ENCODE measurements around the gene MRLN. TPM values are rescaled to one million over a fixed set of nuclear protein-coding genes. Genes with fewer than 3 reads are reported as not detected.
"Not testable (repeated sequence)": the region's sequence is repeated elsewhere in the genome, so short reads cannot be mapped to it uniquely, and the experiment has no call there.

MRLN gene
- total and polyA plus RNA-seq, 2 experiments from 2014 or later: not detected

DNA sequence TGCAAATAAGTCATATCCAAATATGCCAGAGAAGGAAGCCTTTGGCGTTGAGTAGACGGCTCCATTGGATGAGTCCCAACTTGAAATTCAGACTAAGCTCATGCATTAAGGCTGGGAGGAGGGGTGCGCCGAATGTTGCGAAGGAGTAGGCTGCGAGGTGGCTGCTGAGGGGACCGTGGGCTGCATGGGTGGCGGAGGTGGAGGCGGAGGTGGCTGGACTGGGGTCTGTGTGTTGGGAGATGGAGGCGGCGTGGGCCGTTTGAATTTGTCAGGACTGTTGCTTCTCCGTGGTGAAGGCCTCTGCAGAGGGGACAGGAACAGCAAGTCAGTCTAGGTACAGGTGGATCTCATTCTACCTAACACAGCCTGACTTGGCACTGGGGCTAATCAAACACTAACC lies 39.6 kb upstream of the MRLN start:
- whole genome bisulfite sequencing (ENCODE audit: low lambda C conversion rate, missing lambda C conversion rate): 96% methylated on average over 13 of the region's 13 CpGs

GRCh38 chr10:59791601-59792000 lies 38.3 kb upstream of the MRLN start:
- H3K4me3 ChIP-seq: no peak overlapping the region
- H3K4me2 ChIP-seq: no peak overlapping the region
- no peaks in the 10 kb centered on the region for H3K4me1 ChIP-seq (ENCODE audit: insufficient read depth)
- no peaks in the 10 kb centered on the region for H4K20me1 ChIP-seq (ENCODE audit: insufficient read depth, poor library complexity, severe bottlenecking)
- H3K9me2 ChIP-seq (replicated peaks; ENCODE audit: insufficient read depth): no peaks in the 10 kb centered on the region
- no peak overlapping the region for H3K27ac ChIP-seq
- no peaks in the 10 kb centered on the region for H3K9me3 ChIP-seq (ENCODE audit: low read depth)
- no peak overlapping the region for H2AFZ ChIP-seq
- H3K27me3 ChIP-seq: no peaks in the 10 kb centered on the region
- no peaks in the 10 kb centered on the region for H3K79me2 ChIP-seq
- TF ChIP-seq, protein P1, sequence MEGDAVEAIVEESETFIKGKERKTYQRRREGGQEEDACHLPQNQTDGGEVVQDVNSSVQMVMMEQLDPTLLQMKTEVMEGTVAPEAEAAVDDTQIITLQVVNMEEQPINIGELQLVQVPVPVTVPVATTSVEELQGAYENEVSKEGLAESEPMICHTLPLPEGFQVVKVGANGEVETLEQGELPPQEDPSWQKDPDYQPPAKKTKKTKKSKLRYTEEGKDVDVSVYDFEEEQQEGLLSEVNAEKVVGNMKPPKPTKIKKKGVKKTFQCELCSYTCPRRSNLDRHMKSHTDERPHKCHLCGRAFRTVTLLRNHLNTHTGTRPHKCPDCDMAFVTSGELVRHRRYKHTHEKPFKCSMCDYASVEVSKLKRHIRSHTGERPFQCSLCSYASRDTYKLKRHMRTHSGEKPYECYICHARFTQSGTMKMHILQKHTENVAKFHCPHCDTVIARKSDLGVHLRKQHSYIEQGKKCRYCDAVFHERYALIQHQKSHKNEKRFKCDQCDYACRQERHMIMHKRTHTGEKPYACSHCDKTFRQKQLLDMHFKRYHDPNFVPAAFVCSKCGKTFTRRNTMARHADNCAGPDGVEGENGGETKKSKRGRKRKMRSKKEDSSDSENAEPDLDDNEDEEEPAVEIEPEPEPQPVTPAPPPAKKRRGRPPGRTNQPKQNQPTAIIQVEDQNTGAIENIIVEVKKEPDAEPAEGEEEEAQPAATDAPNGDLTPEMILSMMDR (IDR thresholded peaks at IDR 0.05; ENCODE audit: poor library complexity): no peak
- TF ChIP-seq EZH2phosphoT487 (IDR thresholded peaks at IDR 0.05; ENCODE audit: low read depth, severe bottlenecking, unreplicated experiment) (no peak), EZH2 (IDR thresholded peaks at IDR 0.05; ENCODE audit: borderline replicate concordance) (no peak)
- 97% methylated on average over 2 of the region's 2 CpGs for WGBS (ENCODE audit: low lambda C conversion rate, missing lambda C conversion rate)
- no peak for DNase-seq (ENCODE audit: low spot score)
- H3K36me3 ChIP-seq (replicated peaks; ENCODE audit: insufficient read depth, low read depth): no peaks in the 10 kb centered on the region

More for the DNA sequence above, 39.6 kb upstream of the MRLN start:
- Histone ChIP-seq H3K27ac (no peak overlapping the region), H4K20me1 (ENCODE audit: insufficient read depth, poor library complexity, severe bottlenecking) (no peaks in the 10 kb centered on the region), H3K4me3 (no peak overlapping the region), H3K4me2 (no peak overlapping the region), H2AFZ (no peak overlapping the region), H3K36me3 (replicated peaks; ENCODE audit: insufficient read depth, low read depth) (no peaks in the 10 kb centered on the region), H3K9me2 (replicated peaks; ENCODE audit: insufficient read depth) (no peaks in the 10 kb centered on the region), H3K27me3 (no peaks in the 10 kb centered on the region), H3K79me2 (no peaks in the 10 kb centered on the region), H3K4me1 (ENCODE audit: insufficient read depth) (no peaks in the 10 kb centered on the region), H3K9me3 (ENCODE audit: low read depth) (no peaks in the 10 kb centered on the region)
- TF ChIP-seq EZH2 (IDR thresholded peaks at IDR 0.05; ENCODE audit: borderline replicate concordance) (no peak), EZH2phosphoT487 (IDR thresholded peaks at IDR 0.05; ENCODE audit: low read depth, severe bottlenecking, unreplicated experiment) (no peak)
- TF ChIP-seq, protein P1 (IDR thresholded peaks at IDR 0.05; ENCODE audit: poor library complexity): no peak
- no peak for DNase-seq (ENCODE audit: low spot score)

DNA sequence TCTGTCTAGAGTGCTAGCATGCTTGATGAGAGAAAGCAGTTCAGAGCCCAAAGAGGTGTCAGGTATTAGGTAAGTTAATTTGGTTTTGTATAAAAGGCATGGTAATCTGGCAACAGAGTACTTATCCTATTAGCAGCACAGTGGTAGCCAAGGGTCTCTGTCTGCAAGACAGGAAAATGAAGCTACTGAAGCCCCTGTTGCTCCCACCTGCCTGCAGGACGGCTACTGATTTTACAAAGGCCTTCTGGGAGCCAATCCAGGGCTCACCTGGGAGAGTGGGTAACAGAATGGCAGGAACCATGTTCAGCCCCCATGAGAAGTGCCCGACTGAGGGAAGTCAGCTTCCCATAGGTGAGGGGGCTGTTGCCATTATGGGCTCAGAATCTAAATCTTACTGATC lies 36.8 kb upstream of the MRLN start:
- not testable (repeated sequence) for H3K9me2 ChIP-seq (replicated peaks; ENCODE audit: insufficient read depth); H2AFZ ChIP-seq; H3K27ac ChIP-seq; H3K36me3 ChIP-seq (replicated peaks; ENCODE audit: insufficient read depth, low read depth); DNase-seq (ENCODE audit: low spot score); H3K4me1 ChIP-seq (ENCODE audit: insufficient read depth); H3K79me2 ChIP-seq; H3K9me3 ChIP-seq (ENCODE audit: low read depth); H3K27me3 ChIP-seq; H3K4me3 ChIP-seq; H4K20me1 ChIP-seq (ENCODE audit: insufficient read depth, poor library complexity, severe bottlenecking); H3K4me2 ChIP-seq
- WGBS (ENCODE audit: low lambda C conversion rate, missing lambda C conversion rate): 50% methylated on average over 2 of the region's 2 CpGs

DNA sequence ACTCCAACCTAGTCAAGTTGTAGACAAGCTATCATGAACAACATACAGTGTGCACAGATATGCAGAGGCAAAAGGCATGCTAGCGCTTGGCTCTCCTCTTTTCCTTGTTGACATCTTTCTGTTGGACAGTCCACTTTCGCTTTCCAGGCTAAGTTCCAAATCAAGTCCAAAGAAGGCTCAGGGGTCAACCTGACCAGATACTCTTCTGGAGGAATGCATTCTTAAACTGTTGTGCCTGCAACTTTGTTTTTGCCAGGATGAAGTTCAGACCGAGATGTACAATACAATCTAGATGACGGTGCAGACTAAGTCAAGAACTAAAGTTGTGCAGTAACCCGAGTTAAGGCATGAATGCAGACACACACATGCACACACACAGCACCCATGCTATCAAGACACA lies 35.7 kb upstream of the MRLN start:
- H3K36me3 ChIP-seq (replicated peaks; ENCODE audit: insufficient read depth, low read depth); H3K27ac ChIP-seq; H3K4me1 ChIP-seq (ENCODE audit: insufficient read depth); H3K79me2 ChIP-seq; H3K4me2 ChIP-seq; H3K27me3 ChIP-seq; H3K4me3 ChIP-seq; DNase-seq (ENCODE audit: low spot score); H4K20me1 ChIP-seq (ENCODE audit: insufficient read depth, poor library complexity, severe bottlenecking); H2AFZ ChIP-seq; H3K9me3 ChIP-seq (ENCODE audit: low read depth); H3K9me2 ChIP-seq (replicated peaks; ENCODE audit: insufficient read depth): not testable (repeated sequence)
- WGBS (ENCODE audit: low lambda C conversion rate, missing lambda C conversion rate): 96% methylated on average over 4 of the region's 5 CpGs

DNA sequence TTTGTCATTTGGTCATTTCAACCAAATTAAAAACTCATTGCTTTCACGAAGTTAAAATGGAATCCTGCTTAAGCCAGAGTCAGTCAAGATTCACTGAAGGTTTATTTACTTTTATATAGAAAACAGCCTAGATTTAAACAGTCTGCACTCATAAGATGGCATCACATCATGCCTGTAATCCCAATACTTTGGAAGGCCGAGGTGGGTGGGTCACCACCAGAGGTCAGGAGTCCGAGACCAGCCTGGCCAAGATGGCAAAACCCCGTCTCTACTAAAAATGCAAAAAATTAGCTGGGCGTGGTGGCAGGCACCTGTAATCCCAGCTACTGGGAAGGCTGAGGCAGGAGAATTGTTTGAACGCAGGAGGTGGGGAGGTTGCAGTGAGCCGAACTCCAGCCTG lies 33.8 kb upstream of the MRLN start:
- DNase-seq (ENCODE audit: low spot score); H3K36me3 ChIP-seq (replicated peaks; ENCODE audit: insufficient read depth, low read depth): not testable (repeated sequence)
- 86% methylated on average over 7 of the region's 7 CpGs for WGBS (ENCODE audit: low lambda C conversion rate, missing lambda C conversion rate)

DNA sequence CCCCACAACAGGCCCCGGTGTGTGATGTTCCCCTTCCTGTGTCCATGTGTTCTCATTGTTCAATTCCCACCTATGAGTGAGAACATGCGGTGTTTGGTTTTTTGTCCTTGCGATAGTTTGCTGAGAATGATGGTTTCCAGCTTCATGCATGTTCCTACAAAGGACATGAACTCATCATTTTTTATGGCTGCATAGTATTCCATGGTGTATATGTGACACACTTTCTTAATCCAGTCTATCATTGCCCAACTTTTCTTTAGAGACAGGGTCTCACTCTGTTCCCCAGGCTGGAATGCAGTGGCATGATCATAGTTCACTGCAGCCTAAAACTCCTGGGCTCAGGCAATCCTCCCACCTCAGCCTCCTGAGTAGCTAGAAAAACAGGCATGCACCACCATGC lies 32.2 kb upstream of the MRLN start:
- not testable (repeated sequence) for H3K9me3 ChIP-seq (ENCODE audit: low read depth); H3K4me2 ChIP-seq; H3K79me2 ChIP-seq; H4K20me1 ChIP-seq (ENCODE audit: insufficient read depth, poor library complexity, severe bottlenecking); H3K4me3 ChIP-seq; H2AFZ ChIP-seq; H3K4me1 ChIP-seq (ENCODE audit: insufficient read depth); H3K36me3 ChIP-seq (replicated peaks; ENCODE audit: insufficient read depth, low read depth); DNase-seq (ENCODE audit: low spot score); H3K27ac ChIP-seq; H3K27me3 ChIP-seq; H3K9me2 ChIP-seq (replicated peaks; ENCODE audit: insufficient read depth)
- 100% methylated on average over 1 of the region's 3 CpGs for WGBS (ENCODE audit: low lambda C conversion rate, missing lambda C conversion rate)

More for the DNA sequence above, 33.8 kb upstream of the MRLN start:
- not testable (repeated sequence) for H3K4me3 ChIP-seq; H3K79me2 ChIP-seq; H3K27me3 ChIP-seq; H3K9me2 ChIP-seq (replicated peaks; ENCODE audit: insufficient read depth); H2AFZ ChIP-seq; H3K4me1 ChIP-seq (ENCODE audit: insufficient read depth); H3K27ac ChIP-seq; H4K20me1 ChIP-seq (ENCODE audit: insufficient read depth, poor library complexity, severe bottlenecking); H3K4me2 ChIP-seq; H3K9me3 ChIP-seq (ENCODE audit: low read depth)

All from hepatocyte (in vitro differentiated cells).